Trophoblast cell (in vitro differentiated cells and primary cell): ENCODE results near the gene AURKA.

ENCODE experiments used
- DNase-seq, 2 donors: peaks; one replicate each; pipeline ENCODE4 v3.0.0-alpha.2; 2016
- H2AFZ ChIP-seq: 2 replicates; pipeline ENCODE4 v1.6.1; 2013; ENCODE audit warnings: low read length, moderate library complexity, mild to moderate bottlenecking; ENCODE audit not compliant: insufficient read depth, poor library complexity
- H2AK5ac ChIP-seq: 2 replicates; pipeline ENCODE4 v1.6.1; 2013; ENCODE audit warnings: mild to moderate bottlenecking, low read length
- H2BK120ac ChIP-seq: 2 replicates; pipeline ENCODE4 v1.6.1; 2013; ENCODE audit warnings: low read length, mild to moderate bottlenecking, moderate library complexity; ENCODE audit not compliant: insufficient read depth, poor library complexity
- H2BK12ac ChIP-seq: 2 replicates; pipeline ENCODE4 v1.6.1; 2013; ENCODE audit warnings: mild to moderate bottlenecking, low read length, moderate library complexity
- H2BK5ac ChIP-seq: 2 replicates; pipeline ENCODE4 v1.6.1; 2013; ENCODE audit warnings: low read length, low read depth, moderate library complexity, mild to moderate bottlenecking; ENCODE audit not compliant: poor library complexity
- H3K14ac ChIP-seq: 2 replicates; pipeline ENCODE4 v1.6.1; 2013; ENCODE audit warnings: mild to moderate bottlenecking, low read length
- H3K18ac ChIP-seq: 2 replicates; pipeline ENCODE4 v1.6.1; 2013; ENCODE audit warnings: mild to moderate bottlenecking, low read length
- H3K23ac ChIP-seq: 2 replicates; pipeline ENCODE4 v1.6.1; 2013; ENCODE audit warnings: low read length
- H3K27ac ChIP-seq: 2 replicates; pipeline ENCODE4 v1.5.1; 2013; ENCODE audit warnings: low read depth, mild to moderate bottlenecking, inconsistent platforms, low read length, moderate library complexity
- H3K27me3 ChIP-seq: 2 replicates; pipeline ENCODE4 v1.6.1; 2013; ENCODE audit warnings: inconsistent platforms, mild to moderate bottlenecking, low read length, moderate library complexity; ENCODE audit not compliant: insufficient read depth
- H3K36me3 ChIP-seq, 2 experiments: 1 replicate in 1 of 2; 2 replicates in 1 of 2; pipeline ENCODE4 v1.6.1; 2013; ENCODE audit warnings: low read length in 2 of 2, mild to moderate bottlenecking in 2 of 2, moderate library complexity in 1 of 2; ENCODE audit not compliant: insufficient read depth in 2 of 2, control insufficient read depth in 1 of 2
- H3K4ac ChIP-seq: 2 replicates; pipeline ENCODE4 v1.6.1; 2013; ENCODE audit warnings: low read depth, mild to moderate bottlenecking, low read length, moderate library complexity
- H3K4me1 ChIP-seq, 2 experiments: 1 replicate in 1 of 2; 2 replicates in 1 of 2; pipeline ENCODE4 v1.6.1; 2013; ENCODE audit warnings: low read length in 2 of 2, mild to moderate bottlenecking in 2 of 2, moderate library complexity in 1 of 2; ENCODE audit not compliant: insufficient read depth in 2 of 2, control insufficient read depth in 1 of 2
- H3K4me2 ChIP-seq: 2 replicates; pipeline ENCODE4 v1.6.1; 2013; ENCODE audit warnings: inconsistent platforms, mild to moderate bottlenecking, low read length, moderate library complexity
- H3K4me3 ChIP-seq: 2 replicates; pipeline ENCODE4 v1.5.1; 2013; ENCODE audit warnings: mild to moderate bottlenecking, low read depth, low read length, inconsistent platforms
- H3K79me1 ChIP-seq: one replicate; pipeline ENCODE4 v1.6.1; 2013; ENCODE audit warnings: low read length
- H3K79me2 ChIP-seq: 2 replicates; pipeline ENCODE4 v1.6.1; 2013; ENCODE audit warnings: low read length, mild to moderate bottlenecking; ENCODE audit not compliant: control insufficient read depth, insufficient read depth, poor library complexity
- H3K9ac ChIP-seq: 2 replicates; pipeline ENCODE4 v1.6.1; 2013; ENCODE audit warnings: mild to moderate bottlenecking, low read length
- H3K9me3 ChIP-seq: 2 replicates; pipeline ENCODE4 v1.6.1; 2013; ENCODE audit warnings: low read depth, mild to moderate bottlenecking, control low read depth, inconsistent platforms, low read length; ENCODE audit not compliant: insufficient read depth
- H4K12ac ChIP-seq: 2 replicates; pipeline ENCODE4 v1.6.1; 2013; ENCODE audit warnings: low read depth, mild to moderate bottlenecking, low read length, moderate library complexity
- H4K8ac ChIP-seq: 2 replicates; pipeline ENCODE4 v1.6.1; 2013; ENCODE audit warnings: low read depth, mild to moderate bottlenecking, low read length, moderate library complexity
- H4K91ac ChIP-seq: one replicate; pipeline ENCODE4 v1.6.1; 2013; ENCODE audit warnings: low read depth, mild to moderate bottlenecking, low read length, moderate library complexity
- WGBS: extraction: QIAGEN DNeasy Blood & Tissue Kit; methylation state at CpG from one replicate; pipeline ENCODE4 v1.1.7; 2013; ENCODE audit warnings: missing lambda C conversion rate; ENCODE audit not compliant: insufficient read length, insufficient coverage; ENCODE audit errors: extremely low coverage; 5-methylcytosine and 5-hydroxymethylcytosine counted together

Gene AURKA

DNA sequence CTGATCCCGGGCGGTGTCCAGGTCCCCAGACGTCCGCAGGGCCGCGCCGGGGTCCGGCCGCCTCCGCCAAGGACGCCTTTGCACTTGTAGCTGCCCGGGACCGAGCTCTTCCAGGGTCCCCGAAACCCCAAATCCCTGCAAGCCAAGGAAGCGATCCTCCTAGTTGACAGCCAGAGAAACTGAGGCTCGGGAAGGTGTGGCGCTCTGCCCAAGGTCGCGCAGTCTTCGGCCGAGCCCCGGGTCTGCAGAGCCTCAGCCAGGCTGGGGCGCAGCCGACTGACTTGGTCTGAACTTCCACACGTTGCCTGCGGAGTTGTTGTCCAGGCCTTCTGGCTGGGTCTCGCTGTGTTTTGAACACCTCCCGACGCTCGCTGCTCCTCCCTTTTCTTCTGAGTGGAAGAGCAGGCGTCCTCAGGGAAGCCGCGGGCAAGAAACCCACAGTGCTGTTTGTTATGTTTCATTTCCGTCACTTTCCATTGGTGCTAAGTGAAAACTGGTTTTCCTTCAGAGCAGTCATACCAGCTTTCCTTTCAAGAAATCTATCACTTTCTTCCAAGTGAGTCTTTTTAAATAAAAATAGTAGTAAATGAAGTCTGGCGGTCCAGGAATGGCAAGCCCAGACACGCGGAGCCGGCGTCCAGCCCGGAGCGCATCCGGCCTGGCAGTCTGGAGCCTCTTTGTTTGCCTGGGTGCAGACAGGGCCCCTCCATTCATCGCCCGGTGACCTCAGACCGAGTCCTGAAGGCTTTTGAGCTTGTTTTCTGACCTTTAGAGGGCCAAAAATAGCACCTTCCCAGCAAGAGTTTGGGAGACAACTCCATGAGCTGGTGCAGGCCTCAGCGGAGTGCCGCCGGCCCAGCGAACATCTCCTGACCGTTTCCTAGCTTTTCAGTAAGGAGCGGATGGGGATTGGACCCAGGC, 32.5 kb downstream of the AURKA start:
- Histone ChIP-seq H3K4ac (peak overlapping the region; percentile 30), H2AFZ (peak overlapping the region; percentile 75), H2BK120ac (peak overlapping the region; percentile 74), H2BK5ac (peak overlapping the region; percentile 80), H4K12ac (peak overlapping the region; percentile 90), H4K8ac (peak overlapping the region; percentile 81), H3K79me1 (peaks cover 15% of the 10 kb centered on the region), H2AK5ac (peak overlapping the region; percentile 4), H3K4me3 (peak overlapping the region; percentile 91), H3K27me3 (no peaks in the 10 kb centered on the region), H3K4me2 (peak overlapping the region; percentile 84), H3K36me3 (peaks cover 0 to 2% of the 10 kb centered on the region in 2 experiments), H3K18ac (peak overlapping the region; percentile 72), H3K27ac (peak overlapping the region; percentile 81), H2BK12ac (peak overlapping the region; percentile 82), H3K4me1 (peaks cover 11% of the 10 kb centered on the region in 2 experiments), H3K23ac (no peak overlapping the region), H4K91ac (peak overlapping the region; percentile 90), H3K9ac (peak overlapping the region; percentile 36), H3K9me3 (no peaks in the 10 kb centered on the region), H3K79me2 (peaks cover 5% of the 10 kb centered on the region), H3K14ac (peak overlapping the region; percentile 84)
- DNase-seq = peak; percentile 49 to 70
- WGBS = no CpG with 5 or more reads among the region's 51 CpGs

GRCh38 chr20:56358600-56359211, 33.3 kb downstream of the AURKA start, which contains the start of gene FAM210B:
Gene FAM210B, plus strand, starts transcription at chr20:56358974. Its CDS starts 32 bp downstream, at chr20:56359006.
- Histone ChIP-seq H3K79me2 (peaks cover 5% of the 10 kb centered on the region), H4K8ac (peak within 1 kb of the TSS; percentile 81), H3K4me2 (peak within 1 kb of the TSS; percentile 84), H3K4me3 (peak within 1 kb of the TSS; percentile 91), H2BK5ac (peak within 1 kb of the TSS; percentile 80), H3K23ac (no peak within 1 kb of the TSS), H3K27me3 (no peaks in the 10 kb centered on the region), H3K4me1 (peaks cover 11% of the 10 kb centered on the region in 2 experiments), H3K9ac (peak within 1 kb of the TSS; percentile 36), H4K12ac (peak within 1 kb of the TSS; percentile 90), H2BK12ac (peak within 1 kb of the TSS; percentile 82), H3K36me3 (peaks cover 0 to 2% of the 10 kb centered on the region in 2 experiments), H3K14ac (peak within 1 kb of the TSS; percentile 84), H3K9me3 (no peaks in the 10 kb centered on the region), H2AFZ (peak within 1 kb of the TSS; percentile 75), H2AK5ac (peak within 1 kb of the TSS; percentile 4), H4K91ac (peak within 1 kb of the TSS; percentile 90), H3K79me1 (peaks cover 15% of the 10 kb centered on the region), H2BK120ac (peak within 1 kb of the TSS; percentile 74), H3K4ac (peak within 1 kb of the TSS; percentile 30), H3K27ac (peak within 1 kb of the TSS; percentile 81), H3K18ac (peak within 1 kb of the TSS; percentile 43)
- DNase-seq = peak; percentile 81 to 93
- WGBS = no CpG with 5 or more reads among the region's 63 CpGs

GRCh38 chr20:56358070-56358469, 33.9 kb downstream of the AURKA start:
- no peak overlapping the region for H3K23ac ChIP-seq
- peaks cover 11% of the 10 kb centered on the region in 2 experiments for H3K4me1 ChIP-seq
- H3K4me3 ChIP-seq = no peak overlapping the region
- peaks cover 0 to 2% of the 10 kb centered on the region in 2 experiments for H3K36me3 ChIP-seq
- H3K27me3 ChIP-seq = no peaks in the 10 kb centered on the region
- H2BK5ac ChIP-seq = no peak overlapping the region
- H3K18ac ChIP-seq = no peak overlapping the region
- H2BK12ac ChIP-seq = no peak overlapping the region
- no peaks in the 10 kb centered on the region for H3K9me3 ChIP-seq
- H3K4ac ChIP-seq = no peak overlapping the region
- no peak overlapping the region for H3K9ac ChIP-seq
- no peak overlapping the region for H3K4me2 ChIP-seq
- H4K91ac ChIP-seq = no peak overlapping the region
- peaks cover 5% of the 10 kb centered on the region for H3K79me2 ChIP-seq
- H2AK5ac ChIP-seq = no peak overlapping the region
- H3K14ac ChIP-seq = no peak overlapping the region
- no peak for DNase-seq
- no peak overlapping the region for H4K8ac ChIP-seq
- H3K27ac ChIP-seq = no peak overlapping the region
- H2AFZ ChIP-seq = no peak overlapping the region
- no CpG with 5 or more reads among the region's 6 CpGs for WGBS
- peaks cover 15% of the 10 kb centered on the region for H3K79me1 ChIP-seq
- H2BK120ac ChIP-seq = no peak overlapping the region
- no peak overlapping the region for H4K12ac ChIP-seq

- no peaks in the 10 kb centered on the region for H3K36me3 ChIP-seq
- no peaks in the 10 kb centered on the region for H3K9me3 ChIP-seq
- H4K8ac ChIP-seq = no peak overlapping the region
- H3K4me2 ChIP-seq = no peak overlapping the region
- peak overlapping the region; percentile 93 for H3K23ac ChIP-seq
- no peak overlapping the region for H3K14ac ChIP-seq
- no peak overlapping the region for H3K9ac ChIP-seq
- no peak overlapping the region for H2BK120ac ChIP-seq
- no peaks in the 10 kb centered on the region for H3K27me3 ChIP-seq
- no peak for DNase-seq
- no peak overlapping the region for H4K91ac ChIP-seq
- no peak overlapping the region for H3K4me3 ChIP-seq
- no peaks in the 10 kb centered on the region for H3K4me1 ChIP-seq
- H3K27ac ChIP-seq = no peak overlapping the region
- H2BK12ac ChIP-seq = no peak overlapping the region
- H3K79me2 ChIP-seq = no peaks in the 10 kb centered on the region
- WGBS = no CpG with 5 or more reads among the region's 4 CpGs
- H2AK5ac ChIP-seq = no peak overlapping the region
- H4K12ac ChIP-seq = no peak overlapping the region
- no peaks in the 10 kb centered on the region for H3K79me1 ChIP-seq
- no peak overlapping the region for H3K18ac ChIP-seq
- no peak overlapping the region for H2BK5ac ChIP-seq
- no peak overlapping the region for H2AFZ ChIP-seq
- H3K4ac ChIP-seq = no peak overlapping the region
Observed at GRCh38 chr20:56353356-56353755, 38.7 kb downstream of the AURKA start.
